Astrocyte (in vitro differentiated cells and primary cell): ENCODE measurements around the gene FAM222B. TPM values are rescaled to one million over a fixed set of nuclear protein-coding genes. Genes with fewer than 3 reads are reported as not detected.

Source experiments
- DNase-seq: peaks from one replicate; pipeline ENCODE4 v3.0.0-alpha.2; 2010; ENCODE audit warnings: low read depth
- FAIRE-seq: peaks from 2 replicates; lab custom pipeline; 2011; peaks lifted over from hg19 to GRCh38; lab: Jason Lieb, UNC
- H2AFZ ChIP-seq: 2 replicates; pipeline ENCODE4 v1.6.0; 2012; ENCODE audit warnings: low read depth, low read length, inconsistent platforms
- H3K27ac ChIP-seq: 2 replicates; pipeline ENCODE4 v1.5.1; 2011; ENCODE audit warnings: low read depth, low read length, inconsistent platforms
- H3K27me3 ChIP-seq: 2 replicates; pipeline ENCODE4 v1.6.0; 2011; ENCODE audit warnings: low read length, inconsistent platforms; ENCODE audit not compliant: insufficient read depth
- H3K36me3 ChIP-seq: 2 replicates; pipeline ENCODE4 v1.5.1; 2011; ENCODE audit warnings: low read length, inconsistent platforms; ENCODE audit not compliant: insufficient read depth
- H3K4me1 ChIP-seq: 2 replicates; pipeline ENCODE4 v1.5.1; 2011; ENCODE audit warnings: low read length, inconsistent platforms; ENCODE audit not compliant: insufficient read depth
- H3K4me2 ChIP-seq: 2 replicates; pipeline ENCODE4 v1.6.0; 2012; ENCODE audit warnings: low read length, inconsistent platforms
- H3K4me3 ChIP-seq: 2 replicates; pipeline ENCODE4 v1.5.1; 2011; ENCODE audit warnings: low read depth, mild to moderate bottlenecking, low read length, inconsistent platforms; ENCODE audit not compliant: insufficient read depth
- H3K79me2 ChIP-seq: 2 replicates; pipeline ENCODE4 v1.6.0; 2012; ENCODE audit warnings: mild to moderate bottlenecking, low read length, inconsistent platforms; ENCODE audit not compliant: insufficient read depth
- H3K9ac ChIP-seq: 2 replicates; pipeline ENCODE4 v1.6.0; 2012; ENCODE audit warnings: mild to moderate bottlenecking, low read length, inconsistent platforms
- H3K9me3 ChIP-seq: 2 replicates; pipeline ENCODE4 v1.5.1; 2012; ENCODE audit warnings: low read depth, mild to moderate bottlenecking, low read length, inconsistent platforms; ENCODE audit not compliant: insufficient read depth
- H4K20me1 ChIP-seq: 2 replicates; pipeline ENCODE4 v1.6.0; 2012; ENCODE audit warnings: low read length, inconsistent platforms; ENCODE audit not compliant: insufficient read depth
- H3K27ac Mint-ChIP-seq: one replicate; pipeline ENCODE4 v1.8.0; 2021; ENCODE audit warnings: mild to moderate bottlenecking, mixed read lengths; ENCODE audit not compliant: unreplicated experiment
- H3K27me3 Mint-ChIP-seq: one replicate; pipeline ENCODE4 v1.8.0; 2021; ENCODE audit warnings: low read depth, mixed read lengths; ENCODE audit not compliant: unreplicated experiment
- H3K36me3 Mint-ChIP-seq: one replicate; pipeline ENCODE4 v1.8.0; 2021; ENCODE audit warnings: low read depth, mixed read lengths; ENCODE audit not compliant: unreplicated experiment
- H3K4me1 Mint-ChIP-seq: one replicate; pipeline ENCODE4 v1.8.0; 2021; ENCODE audit warnings: low read depth, mixed read lengths; ENCODE audit not compliant: unreplicated experiment
- H3K4me3 Mint-ChIP-seq: one replicate; pipeline ENCODE4 v1.8.0; 2021; ENCODE audit warnings: mild to moderate bottlenecking, moderate library complexity, mixed read lengths; ENCODE audit not compliant: unreplicated experiment
- H3K9me3 Mint-ChIP-seq: one replicate; pipeline ENCODE4 v1.8.0; 2021; ENCODE audit warnings: mild to moderate bottlenecking, mixed read lengths; ENCODE audit not compliant: unreplicated experiment
- CTCF ChIP-seq: IDR thresholded peaks from 2 replicates; pipeline ENCODE4 v1.5.1; 2011; ENCODE audit warnings: low read depth, mild to moderate bottlenecking, inconsistent platforms, low read length, moderate library complexity; ENCODE audit not compliant: insufficient read depth
- EZH2 ChIP-seq: IDR thresholded peaks from 2 replicates; pipeline ENCODE4 v1.6.1; 2012; ENCODE audit warnings: mild to moderate bottlenecking, low read length, inconsistent platforms; ENCODE audit not compliant: insufficient read depth
- total RNA-seq: library from RNA; stranded (reverse); gene quantifications from 2 replicates; pipeline ENCODE4 v1.2.1, GENCODE V29; 2021

Gene FAM222B
- total RNA-seq, 1 donor from 2014 or later, result 53.0 TPM

GRCh38 chr17:28758411-28759121 is 84.0 kb downstream of the FAM222B start:
- Histone ChIP-seq H3K4me3 (no peak overlapping the region), H3K4me2 (no peak overlapping the region), H4K20me1 (peaks cover 69% of the 10 kb centered on the region), H3K27me3 (no peaks in the 10 kb centered on the region), H3K9ac (no peak overlapping the region), H3K9me3 (no peaks in the 10 kb centered on the region), H2AFZ (no peak overlapping the region), H3K4me1 (no peaks in the 10 kb centered on the region), H3K36me3 (peaks cover 2% of the 10 kb centered on the region), H3K27ac (no peak overlapping the region), H3K79me2 (peaks cover 5% of the 10 kb centered on the region)
- FAIRE-seq, result no peak
- Mint-ChIP-seq H3K36me3 (peaks cover 15% of the 10 kb centered on the region), H3K27ac (no peak overlapping the region), H3K4me1 (peaks cover 15% of the 10 kb centered on the region), H3K27me3 (no peaks in the 10 kb centered on the region), H3K9me3 (no peaks in the 10 kb centered on the region), H3K4me3 (no peak overlapping the region)
- TF ChIP-seq CTCF (no peak), EZH2 (no peak)
- no peak for DNase-seq

GRCh38 chr17:28756049-28756804 is 86.4 kb downstream of the FAM222B start:
- Mint-ChIP-seq H3K4me1 (peaks cover 15% of the 10 kb centered on the region), H3K36me3 (peaks cover 20% of the 10 kb centered on the region), H3K4me3 (no peak overlapping the region), H3K9me3 (no peaks in the 10 kb centered on the region), H3K27ac (peak overlapping the region; percentile 6), H3K27me3 (no peaks in the 10 kb centered on the region)
- Histone ChIP-seq H4K20me1 (peaks cover 65% of the 10 kb centered on the region), H3K79me2 (peaks cover 4% of the 10 kb centered on the region), H3K4me3 (no peak overlapping the region), H3K36me3 (peaks cover 10% of the 10 kb centered on the region), H3K9me3 (no peaks in the 10 kb centered on the region), H3K4me1 (no peaks in the 10 kb centered on the region), H2AFZ (no peak overlapping the region), H3K4me2 (no peak overlapping the region), H3K27ac (no peak overlapping the region), H3K27me3 (no peaks in the 10 kb centered on the region), H3K9ac (no peak overlapping the region)
- no peak for DNase-seq
- FAIRE-seq, result no peak
- no peak for TF ChIP-seq EZH2

GRCh38 chr17:28755486-28755885 is 87.1 kb downstream of the FAM222B start:
- H3K27ac ChIP-seq, result no peak overlapping the region
- H3K27me3 Mint-ChIP-seq, result no peaks in the 10 kb centered on the region
- no peak overlapping the region for H3K9ac ChIP-seq
- H3K36me3 Mint-ChIP-seq, result peaks cover 22% of the 10 kb centered on the region
- peaks cover 13% of the 10 kb centered on the region for H3K4me1 Mint-ChIP-seq
- no peak overlapping the region for H3K4me2 ChIP-seq
- peaks cover 11% of the 10 kb centered on the region for H3K79me2 ChIP-seq
- no peaks in the 10 kb centered on the region for H3K9me3 ChIP-seq
- H3K4me3 ChIP-seq, result no peak overlapping the region
- no peak for TF ChIP-seq CTCF
- TF ChIP-seq EZH2, result no peak
- no peak overlapping the region for H3K27ac Mint-ChIP-seq
- H3K4me3 Mint-ChIP-seq, result no peak overlapping the region
- H3K36me3 ChIP-seq, result peaks cover 16% of the 10 kb centered on the region
- FAIRE-seq, result no peak
- DNase-seq, result no peak
- no peak overlapping the region for H2AFZ ChIP-seq
- peaks cover 1% of the 10 kb centered on the region for H3K4me1 ChIP-seq
- H3K9me3 Mint-ChIP-seq, result no peaks in the 10 kb centered on the region
- no peaks in the 10 kb centered on the region for H3K27me3 ChIP-seq
- peaks cover 65% of the 10 kb centered on the region for H4K20me1 ChIP-seq
